ENCODE measurements around the gene POLRMT.
"Not testable (repeated sequence)": the region's sequence is repeated elsewhere in the genome, so short reads cannot be mapped to it uniquely, and the experiment has no call there.

Gene POLRMT

DNA sequence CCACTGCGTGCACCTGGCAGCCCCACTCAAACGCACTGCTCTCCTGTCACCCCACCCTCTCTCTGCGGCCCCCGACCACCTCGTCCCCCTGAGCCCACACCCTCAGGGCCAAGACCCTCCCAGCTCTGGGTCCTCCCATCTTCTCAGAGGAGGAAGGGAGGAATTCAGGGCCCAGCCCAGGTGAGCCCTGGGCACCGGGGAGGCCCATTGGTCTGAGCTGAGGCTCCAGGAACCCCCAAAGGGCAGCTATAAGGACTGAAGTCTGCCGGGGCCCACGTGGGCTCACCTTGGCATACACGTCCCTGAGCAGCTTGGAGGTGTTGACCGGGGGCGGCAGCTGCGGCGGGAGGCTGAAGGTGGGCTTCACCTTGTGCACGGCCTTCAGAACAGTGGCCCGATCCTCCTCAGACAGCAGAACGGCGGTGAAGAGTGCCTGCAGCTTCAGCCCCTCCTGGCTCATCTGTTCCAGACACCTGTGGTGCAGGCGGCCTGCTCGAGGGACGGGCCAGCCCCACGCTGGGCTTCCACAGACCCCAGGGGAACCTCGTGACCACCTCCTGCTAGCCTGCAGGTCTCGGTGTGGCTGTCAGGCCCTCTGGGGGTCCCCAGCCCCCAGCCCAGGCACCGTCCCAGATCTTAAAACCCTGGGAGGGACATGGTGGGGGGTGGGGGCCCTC, 8.8 kb downstream of the POLRMT start:
- DNase-seq, result no peak

DNA sequence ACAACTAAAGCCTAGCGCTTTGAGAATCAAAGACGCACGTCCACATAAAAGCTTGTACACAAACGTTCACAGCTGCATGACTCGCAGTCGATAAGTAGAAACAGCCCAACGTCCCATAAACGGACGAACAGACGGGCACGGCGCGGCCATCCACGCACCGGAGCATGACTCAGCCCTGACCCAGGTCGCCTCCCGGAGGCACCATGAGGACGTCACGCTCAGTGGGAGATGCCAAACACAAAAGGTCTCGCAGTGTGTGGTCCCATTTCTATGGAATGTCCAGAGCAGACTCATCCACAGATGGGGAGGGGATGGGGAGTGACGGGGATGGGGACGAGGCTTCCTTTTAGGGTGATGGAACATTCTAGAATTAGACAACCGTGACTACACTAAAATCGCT, 9.4 kb downstream of the POLRMT start:
- DNase-seq, result no peak

DNA sequence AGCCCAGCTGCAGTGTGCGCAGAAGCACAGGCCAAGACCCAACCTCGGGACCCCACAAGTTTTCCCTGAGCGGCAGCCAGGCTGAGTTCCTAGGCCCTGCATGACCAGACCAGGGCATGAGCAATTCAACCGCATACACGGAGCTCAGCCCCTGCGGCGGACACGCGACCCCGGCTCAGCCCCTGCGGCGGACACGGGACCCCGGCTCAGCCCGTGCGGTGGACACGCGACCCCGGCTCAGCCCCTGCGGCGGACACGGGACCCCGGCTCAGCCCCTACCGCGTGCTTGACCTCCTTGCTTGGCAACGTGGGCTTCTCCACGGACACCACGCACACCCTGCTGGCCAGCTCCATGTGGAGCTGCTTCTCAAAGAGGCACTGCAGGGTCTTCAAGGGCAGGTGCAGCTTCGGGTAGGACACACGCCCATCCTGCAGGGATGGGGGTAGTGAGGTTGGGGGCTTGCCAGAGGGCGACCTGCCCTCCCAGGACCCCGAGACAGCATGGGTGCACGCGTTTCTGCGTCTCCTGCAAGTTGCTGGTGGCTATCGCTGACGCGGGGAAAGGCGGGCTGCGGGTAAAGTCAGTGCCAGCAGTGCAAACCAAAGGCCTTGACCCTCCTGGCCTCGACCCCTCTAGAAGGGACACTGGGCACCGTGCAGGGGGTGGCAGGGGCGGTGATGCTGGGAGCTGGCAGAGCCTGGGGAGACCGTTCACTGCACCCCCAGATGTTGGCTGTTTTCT, 10.0 kb downstream of the POLRMT start:
- DNase-seq, result no peak

DNA sequence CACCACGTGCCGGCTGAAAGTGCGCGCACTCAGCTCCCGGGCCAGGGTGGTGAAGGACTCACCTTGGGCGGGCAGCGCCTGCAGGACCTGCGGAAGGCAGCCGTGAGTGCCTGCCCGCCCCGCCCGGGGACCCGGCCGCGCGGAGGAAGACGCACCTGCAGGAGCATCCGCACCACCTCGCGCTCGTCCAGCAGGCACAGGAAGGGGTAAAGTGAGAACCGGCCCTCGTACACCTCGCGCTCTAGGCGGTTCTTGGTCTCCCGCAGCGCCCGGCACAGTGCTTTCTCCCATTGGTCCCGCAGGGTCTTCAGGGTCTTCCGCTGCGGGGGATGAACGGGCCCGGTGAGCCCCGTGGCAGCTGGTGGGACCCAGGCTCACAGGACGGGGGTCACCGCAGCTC, 10.7 kb downstream of the POLRMT start:
- DNase-seq, result no peak

DNA sequence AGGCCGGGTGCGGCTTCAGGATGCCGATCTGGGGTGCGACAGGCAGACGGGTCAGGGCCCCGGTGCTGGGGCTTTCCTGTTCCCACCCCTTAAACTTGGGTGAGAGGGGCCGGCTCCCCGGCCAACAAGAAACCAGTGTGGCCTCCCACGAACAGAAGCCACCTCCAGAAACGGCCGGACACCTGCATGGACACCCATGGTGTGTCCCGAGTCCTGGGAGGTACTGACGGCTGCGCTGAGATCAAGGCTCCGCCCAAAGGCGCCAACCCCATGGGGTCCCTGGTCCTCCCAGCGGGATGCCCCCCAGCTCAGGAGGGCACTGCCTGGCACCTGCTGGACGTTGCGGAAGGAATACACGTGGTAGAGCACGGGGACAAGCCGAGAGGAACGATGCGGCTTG, 11.5 kb downstream of the POLRMT start:
- no peak for DNase-seq

DNA sequence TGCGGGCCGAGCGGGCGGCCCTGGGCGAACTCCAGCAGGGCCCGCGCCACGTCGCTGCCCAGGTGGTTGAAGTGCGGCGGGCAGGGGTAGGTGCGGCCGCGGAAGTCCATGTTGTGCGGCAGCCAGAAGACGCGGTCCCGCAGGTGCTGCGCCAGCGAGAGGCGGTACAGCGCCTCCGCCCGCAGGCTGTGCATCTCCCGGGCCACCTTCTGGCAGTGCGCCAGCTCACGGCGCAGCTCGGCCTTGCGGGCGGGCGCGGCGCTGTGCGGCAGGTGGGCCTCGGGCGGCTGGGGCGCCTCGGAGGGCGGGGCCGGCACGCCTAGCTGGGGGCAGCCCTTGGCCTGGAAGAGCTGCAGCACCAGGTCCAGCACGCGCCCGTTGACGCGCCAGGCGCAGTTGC, 12.1 kb downstream of the POLRMT start:
- not testable (repeated sequence) for DNase-seq

DNA sequence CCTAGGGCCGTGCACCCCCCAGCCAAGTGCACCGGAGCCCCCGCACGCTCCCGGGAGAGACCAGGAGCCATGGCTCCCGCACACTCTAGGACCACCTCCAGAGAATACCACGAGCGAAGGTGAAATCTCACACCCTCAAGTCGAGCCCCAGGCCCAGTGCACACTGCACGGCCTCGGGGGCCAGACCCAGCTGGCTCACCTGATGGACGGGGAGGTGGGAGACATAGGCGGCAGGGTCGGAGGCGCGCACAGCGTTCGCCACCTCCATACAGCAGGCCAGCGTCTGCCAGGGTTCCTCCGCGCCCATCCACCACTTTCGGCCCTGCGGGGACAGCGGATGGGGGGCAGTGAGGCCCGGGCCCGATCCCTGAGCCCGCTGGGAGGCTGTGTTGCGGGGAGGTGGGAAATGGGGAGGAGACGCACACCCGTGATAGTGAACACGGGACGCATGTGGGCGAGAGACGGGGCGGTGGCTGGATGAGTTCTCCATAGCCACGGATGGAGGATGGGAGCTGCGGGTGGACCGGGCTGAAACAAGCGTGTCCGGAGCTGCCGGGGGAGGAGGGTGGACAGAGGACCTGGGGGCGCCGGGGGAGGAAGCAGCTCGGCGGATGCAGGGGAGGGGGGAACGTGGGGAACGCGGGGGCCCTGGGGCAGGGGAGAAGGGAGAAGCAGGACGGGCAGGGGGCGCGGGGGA, 13.0 kb downstream of the POLRMT start:
- no peak for DNase-seq

DNA sequence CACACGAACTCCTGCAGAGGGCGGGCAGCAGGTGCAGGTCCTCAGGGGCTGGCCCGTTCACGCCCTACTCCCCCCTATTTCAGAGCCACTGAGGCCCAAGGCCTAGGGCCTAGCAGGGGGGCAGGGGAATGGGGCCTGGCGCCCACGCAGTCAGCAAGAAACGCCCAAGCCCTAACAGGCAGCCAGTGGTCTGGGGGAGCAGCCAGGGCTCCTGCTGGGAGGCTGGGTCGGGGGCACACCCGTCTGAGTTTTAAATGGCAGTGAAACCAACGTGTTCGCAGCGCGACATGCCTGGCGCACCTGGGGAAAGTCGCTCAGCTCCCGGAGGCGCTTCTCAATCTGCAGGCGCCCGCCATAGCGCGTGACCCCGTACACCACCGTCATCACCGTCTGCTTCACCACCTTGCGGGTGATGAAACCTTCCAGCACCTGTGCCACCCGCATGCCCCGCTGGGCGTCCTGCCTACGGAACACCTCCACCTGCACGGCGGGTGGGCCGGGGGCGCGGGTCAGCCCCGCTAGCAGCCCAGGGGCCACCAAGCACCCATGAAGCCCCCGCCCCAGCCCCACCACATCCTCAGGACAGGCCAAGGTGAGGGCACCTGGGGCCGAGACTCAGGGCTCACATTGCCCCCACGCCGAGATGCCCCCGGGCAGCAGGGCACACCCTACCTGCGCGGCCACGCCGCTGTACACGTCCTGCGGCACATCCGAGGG, 13.9 kb downstream of the POLRMT start:
- no peak for DNase-seq

DNA sequence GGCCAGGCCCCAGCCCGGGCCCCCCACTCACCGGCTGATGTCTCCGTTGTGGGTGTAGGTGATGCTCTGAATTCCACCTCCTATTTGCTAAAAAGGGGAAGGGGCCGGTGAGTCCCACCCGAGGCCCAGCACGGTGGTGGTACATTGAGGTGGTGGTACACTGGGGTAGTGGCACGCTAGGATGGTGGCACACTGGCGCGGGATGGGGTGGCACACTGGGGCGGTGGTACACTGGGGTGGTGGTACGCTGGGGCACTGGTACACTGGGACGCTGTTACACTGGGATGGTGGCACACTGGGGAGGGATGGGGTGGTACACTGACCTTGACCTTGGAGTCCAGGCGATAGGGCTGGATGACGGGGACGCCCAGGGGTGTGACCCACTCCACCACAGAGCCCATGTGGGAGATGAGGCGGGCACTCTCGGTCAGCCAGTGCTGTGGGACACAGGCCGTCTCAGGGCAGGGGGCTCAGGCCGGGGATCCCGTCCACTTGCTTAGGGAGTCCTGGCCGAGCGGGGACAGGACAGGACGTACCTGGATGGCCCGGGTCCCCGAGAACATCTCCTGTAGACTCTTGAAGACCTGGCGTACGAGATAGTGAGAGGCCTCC, 14.6 kb downstream of the POLRMT start:
- DNase-seq, result no peak

DNA sequence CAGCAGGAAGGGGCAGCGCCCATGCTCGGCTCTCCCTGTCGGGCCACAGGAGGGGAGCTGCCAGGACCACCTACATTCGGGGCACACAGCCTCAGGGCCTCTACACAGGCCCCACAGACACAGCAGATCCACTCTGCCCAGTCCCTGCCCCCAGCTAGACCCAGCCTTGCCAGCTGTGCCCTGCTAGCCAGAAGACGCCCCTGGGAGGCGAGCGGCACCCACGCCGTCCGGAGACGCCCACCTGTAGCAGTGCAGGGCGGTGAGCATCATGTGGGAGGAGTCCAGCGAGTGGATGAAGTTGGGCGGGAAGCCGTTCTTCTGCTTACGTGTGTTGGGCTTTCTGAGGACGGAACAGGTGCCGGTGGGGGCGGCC, 15.1 kb downstream of the POLRMT start:
- DNase-seq, result no peak

DNA sequence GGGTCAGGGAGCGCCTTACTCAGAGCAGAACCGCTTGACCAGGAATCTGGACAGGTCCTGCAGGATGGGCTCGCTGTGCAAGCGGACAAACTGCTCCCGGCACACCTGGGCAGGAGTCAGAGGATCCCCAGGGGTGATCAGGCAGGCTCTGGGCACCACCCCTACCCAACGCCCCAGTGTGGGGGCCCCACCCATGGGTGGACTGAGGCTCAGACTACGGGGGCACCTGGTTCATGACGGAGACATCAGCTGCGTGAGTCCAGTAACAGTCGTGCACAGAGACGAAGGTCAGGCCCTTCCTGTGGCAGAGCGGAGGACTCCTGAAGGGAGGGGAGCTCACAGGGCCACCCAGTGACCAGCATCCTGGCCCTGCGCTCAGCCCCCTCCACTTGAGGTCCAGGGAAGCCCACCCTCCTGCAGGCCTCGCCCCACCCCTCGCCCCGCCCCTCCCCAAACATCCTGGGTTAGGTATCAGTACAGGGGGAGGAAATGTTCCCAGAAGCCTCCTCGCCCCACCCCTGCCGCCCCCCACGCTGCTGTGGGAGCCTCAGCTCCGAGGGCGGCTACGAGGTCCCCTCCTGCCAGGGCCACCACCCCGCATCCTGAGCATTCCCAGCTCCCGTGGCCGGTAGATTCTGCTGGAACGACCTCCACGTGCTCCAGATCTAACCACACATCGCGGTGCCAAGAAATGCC, 15.6 kb downstream of the POLRMT start:
- DNase-seq, result no peak

DNA sequence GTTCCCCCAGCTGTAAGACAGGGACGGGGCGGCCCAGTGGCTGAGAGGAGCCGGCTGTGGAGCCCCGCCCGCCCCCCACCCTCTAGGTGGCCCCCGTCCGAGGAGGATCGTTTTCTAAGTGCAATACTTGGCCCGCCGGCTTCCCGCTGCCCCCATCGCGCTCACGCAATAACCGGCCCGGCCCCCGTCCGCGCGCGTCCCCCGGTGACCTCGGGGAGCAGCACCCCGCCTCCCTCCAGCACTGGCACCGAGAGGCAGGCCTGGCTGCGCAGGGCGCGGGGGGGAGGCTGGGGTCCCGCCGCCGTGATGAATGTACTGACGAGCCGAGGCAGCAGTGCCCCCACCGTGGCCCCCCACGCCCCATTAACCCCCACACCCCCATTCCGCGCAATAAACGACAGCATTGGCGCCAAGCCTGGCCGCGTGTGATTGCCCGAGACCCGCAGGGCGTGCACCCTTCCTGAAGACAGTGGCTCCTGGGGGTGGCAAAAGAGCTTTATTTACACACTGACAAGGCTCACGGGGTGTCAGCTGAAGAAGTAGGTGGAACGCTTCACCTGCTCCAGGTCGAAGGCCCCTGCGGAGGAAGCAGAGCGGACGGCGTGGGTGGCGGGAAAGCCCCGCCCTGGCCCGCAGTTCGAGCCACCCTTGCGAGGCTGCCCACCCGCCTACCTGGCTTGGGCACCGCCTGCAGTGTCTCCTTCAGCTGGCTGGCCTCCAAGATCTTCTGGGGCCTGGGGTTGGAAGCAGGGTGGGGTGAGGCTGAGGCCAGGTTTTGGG, 16.4 kb downstream of the POLRMT start:
- DNase-seq, result no peak

DNA sequence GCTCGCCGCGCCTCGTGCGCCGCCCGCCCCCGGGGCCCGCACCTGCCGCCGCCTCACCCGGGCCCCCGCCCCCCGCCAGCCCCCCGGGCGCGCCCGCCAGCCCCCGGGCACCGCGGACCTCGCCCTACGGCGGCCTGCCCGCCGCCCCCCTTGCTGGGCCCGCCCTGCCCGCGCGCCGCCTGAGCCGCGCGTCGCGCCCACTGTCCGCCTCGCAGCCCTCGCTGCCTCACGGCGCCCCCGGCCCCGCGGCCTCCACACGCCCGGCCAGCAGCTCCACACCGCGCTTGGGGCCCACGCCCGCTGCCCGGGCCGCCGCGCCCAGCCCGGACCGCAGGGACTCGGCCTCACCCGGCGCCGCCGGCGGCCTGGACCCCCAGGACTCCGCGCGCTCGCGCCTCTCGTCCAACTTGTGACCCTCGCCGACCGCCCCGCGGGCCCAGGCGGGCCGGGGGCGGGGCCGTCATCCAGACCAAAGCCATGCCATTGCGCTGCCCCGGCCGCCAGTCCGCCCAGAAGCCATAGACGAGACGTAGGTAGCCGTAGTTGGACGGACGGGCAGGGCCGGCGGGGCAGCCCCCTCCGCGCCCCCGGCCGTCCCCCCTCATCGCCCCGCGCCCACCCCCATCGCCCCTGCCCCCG, 17.2 kb downstream of the POLRMT start:
- no peak for DNase-seq

DNA sequence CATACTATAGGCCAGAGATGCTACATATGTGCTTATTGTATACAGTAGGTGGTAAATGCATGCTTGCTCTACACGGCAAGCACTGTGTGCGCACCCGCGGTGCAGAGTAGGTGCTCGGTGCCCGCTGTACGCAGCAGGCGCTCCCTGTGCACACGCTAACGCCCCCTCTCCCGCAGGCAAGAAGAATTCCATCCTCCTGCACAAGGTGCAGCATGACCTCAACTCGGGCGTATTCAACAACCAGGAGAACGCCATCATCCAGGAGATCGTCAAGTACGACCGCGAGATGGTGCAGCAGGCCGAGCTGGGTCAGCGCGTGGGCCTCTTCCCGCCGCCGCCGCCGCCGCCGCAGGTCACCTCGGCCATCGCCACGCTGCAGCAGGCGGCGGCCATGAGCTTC, 17.7 kb downstream of the POLRMT start:
- DNase-seq, result no peak

DNA sequence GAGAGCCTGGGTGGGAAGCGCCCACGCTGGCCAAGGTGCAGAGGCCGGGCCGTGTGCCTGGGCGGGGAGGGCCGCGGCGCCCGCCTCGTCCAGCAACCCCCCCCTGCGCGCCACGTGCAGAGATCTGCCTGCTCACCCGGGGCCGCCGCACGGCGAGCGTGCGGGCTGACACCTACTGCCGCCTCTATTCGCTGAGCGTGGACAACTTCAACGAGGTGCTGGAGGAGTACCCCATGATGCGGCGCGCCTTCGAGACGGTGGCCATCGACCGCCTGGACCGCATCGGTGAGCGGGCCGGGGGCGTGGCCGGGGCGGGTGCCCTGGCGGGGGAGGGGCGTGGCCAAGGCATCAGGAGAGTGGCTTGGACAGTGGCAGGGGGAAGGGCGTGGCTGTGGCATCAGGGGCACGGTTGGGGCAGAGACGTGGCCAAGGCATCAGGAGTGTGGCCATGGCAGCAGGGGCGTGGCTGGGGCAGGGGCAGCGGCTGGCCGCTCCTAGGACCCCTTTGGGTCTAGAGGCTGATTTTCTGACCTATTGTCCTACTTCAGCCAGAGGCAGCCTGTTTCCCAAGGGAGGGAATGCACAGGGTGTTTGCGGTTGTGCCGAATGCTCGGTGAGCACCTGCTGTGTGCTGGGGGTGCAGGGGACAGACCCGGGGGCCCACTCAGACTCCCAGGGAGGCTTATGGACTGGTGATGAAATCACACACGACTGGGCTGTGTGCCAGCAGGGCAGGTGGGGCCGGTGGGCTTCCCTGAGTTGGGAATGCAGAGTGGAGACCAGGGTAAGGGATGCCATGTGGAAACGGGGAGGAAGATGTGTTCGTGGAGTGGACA, 19.4 kb downstream of the POLRMT start:
- no peak for DNase-seq

DNA sequence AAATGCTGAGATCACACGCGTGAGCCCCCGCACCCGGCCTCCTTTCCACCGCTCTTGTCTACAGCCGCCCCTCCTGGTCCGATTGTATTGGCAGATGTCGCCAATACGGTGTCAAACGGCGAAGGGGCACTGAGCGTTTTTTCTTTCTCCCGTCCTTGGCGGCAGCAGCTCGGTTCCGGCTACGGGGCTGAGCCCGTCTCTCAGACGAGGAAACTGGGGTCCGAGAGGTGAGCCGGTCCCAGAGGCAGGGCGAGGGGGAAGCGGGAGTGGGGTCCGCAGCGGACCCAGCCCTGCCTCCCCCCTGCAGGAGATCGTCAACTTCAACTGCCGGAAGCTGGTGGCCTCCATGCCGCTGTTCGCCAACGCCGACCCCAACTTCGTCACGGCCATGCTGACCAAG, 20.4 kb downstream of the POLRMT start:
- DNase-seq, result no peak

DNA sequence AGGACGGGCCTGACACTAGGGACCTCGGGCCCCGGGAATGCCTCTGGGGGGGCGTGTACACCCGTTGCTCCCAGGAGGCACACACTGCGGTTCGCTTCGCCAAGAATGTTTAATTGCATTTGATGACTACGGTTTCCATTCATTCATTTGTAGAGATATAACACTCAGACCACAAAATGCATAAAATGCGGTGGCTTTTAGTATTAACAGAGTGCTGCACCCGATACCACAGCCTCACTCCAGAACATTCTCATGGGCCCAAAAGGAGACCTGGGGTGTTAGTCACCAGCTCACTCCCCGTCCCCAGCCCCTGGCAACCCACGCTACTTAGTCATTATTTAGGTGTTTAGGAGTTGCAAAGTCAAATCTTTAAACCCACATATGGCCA, 21.9 kb downstream of the POLRMT start:
- no peak for DNase-seq

DNA sequence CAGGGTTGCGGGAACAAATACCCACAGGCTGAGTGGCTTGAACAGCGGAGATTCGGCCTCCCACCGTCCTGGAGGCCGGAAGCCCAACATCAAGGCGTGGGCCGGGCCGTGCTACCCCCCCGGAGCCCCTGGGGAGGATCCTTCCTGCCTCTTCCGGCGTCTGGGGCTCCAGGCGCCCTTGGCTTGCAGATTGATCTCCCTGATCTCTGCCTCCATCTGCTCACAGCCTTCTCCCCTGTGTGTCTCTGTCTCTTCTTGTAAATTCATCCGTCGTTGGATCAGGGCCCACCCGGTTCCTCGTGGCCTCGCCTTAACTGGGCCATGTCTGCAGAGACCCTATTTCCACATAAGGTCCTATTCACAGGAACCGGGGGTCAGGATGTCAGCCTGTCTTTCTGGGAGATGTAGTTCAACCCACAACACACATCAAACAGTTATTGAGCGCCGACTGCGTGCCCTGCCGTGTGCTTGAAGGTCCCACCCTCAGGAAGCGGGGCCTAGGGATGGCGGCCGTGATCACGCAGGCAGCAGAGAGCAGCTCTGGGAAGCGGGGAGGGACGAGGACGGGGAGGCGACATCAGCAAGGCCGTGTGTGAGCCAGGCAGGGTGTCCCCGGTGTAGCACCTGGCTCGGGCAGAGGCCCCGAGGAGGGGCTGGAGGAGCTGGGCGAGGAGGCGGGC, 22.4 kb downstream of the POLRMT start:
- DNase-seq, result peak; percentile 52

DNA sequence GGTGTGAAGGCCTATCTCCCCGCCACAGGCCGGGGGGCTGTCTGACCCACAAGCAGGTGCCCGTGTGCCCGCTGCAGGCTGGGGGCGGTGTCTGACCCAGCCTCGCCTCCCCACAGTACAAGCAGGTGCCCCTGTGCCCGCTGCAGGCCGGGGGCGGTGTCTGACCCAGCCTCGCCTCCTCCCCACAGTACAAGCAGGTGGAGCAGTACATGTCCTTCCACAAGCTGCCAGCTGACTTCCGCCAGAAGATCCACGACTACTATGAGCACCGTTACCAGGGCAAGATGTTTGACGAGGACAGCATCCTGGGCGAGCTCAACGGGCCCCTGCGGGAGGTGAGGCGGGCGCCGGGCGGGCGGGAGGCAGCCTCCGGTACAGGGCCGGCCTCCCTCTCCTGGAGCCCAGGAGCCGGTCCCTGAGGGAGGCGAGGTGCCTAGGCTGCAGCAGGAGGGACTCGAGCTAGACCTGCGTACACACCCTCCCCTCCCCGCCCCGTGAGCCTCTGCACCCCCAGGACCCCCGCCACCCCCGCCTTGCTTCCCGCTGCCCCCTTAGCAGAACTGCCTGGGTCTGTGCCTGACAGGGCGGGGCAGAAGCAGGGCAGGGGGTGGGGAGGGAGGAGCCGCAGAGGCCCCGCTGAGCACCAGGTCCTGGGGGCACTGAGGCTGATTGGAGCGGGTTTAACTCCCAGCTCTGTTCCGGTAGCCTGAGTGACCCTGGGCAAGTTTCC, 23.1 kb downstream of the POLRMT start:
- no peak for DNase-seq

Data from COR-L47 (cell line).